Heart left ventricle (tissue), 13 donors: ENCODE measurements around the gene SMOC1.

Source experiments
- CTCF ChIP-seq, 12 donors: fragments of 200-600 bp; sonication (generic) in 4 of 12; IDR thresholded peaks; one replicate each; pipeline versions ENCODE4 v1.5.0 to v1.8.0; 2018 to 2022; ENCODE audit warnings: antibody characterized with exemption in 12 of 12, mild to moderate bottlenecking in 5 of 12
- POLR2A ChIP-seq, 2 donors: fragments of 450-650 bp; IDR thresholded peaks; one replicate each; pipeline ENCODE4 v1.6.1; 2017; ENCODE audit warnings: antibody characterized with exemption in 2 of 2, mild to moderate bottlenecking in 2 of 2, moderate library complexity in 2 of 2
- donor health status: ischemic (EF 13 %, LVEDD 7.1; RV severe dilation, severe dysfunction).
- donor health status: DM: no; HTN: yes; CAD: no.
- donor health status: DM: no; HTN: no; CAD: no.
- donor health status: ischemic (EF 25% LVEDD 6.9; RV normal size, moderate dysfunction).
- donor health status: ischemic (EF 25% LVEDD 5.7; RV mildly dilated, moderate dysfunction).
- donor health status: ischemic (EF 35%, LVEDD 5.7; RV mildly dilated, moderate dysfunction).
- donor health status: nonischemic (EF 11% LVEDD 7.7; RV severe dilation, severe dysfunction).
- donor health status: DM: yes; HTN: yes; CAD: no.
- donor health status: PGD.
- donor health status: ischemic (EF 29% LVEDD 5.4; RV normal size, mild dysfunction).
- donor health status: nonischemic (EF 23%, LVEDD 6.1; RV moderate dilation, normal function).

- TF ChIP-seq POLR2A (IDR thresholded peaks at IDR 0.05) (no peak), CTCF (IDR thresholded peaks at IDR 0.05) (no peak)
Measured at GRCh38 chr14:70034257-70034656, 155.0 kb downstream of the SMOC1 start.
